Measurements from ENCODE around the gene ITPR1. TPM values are rescaled to one million over a fixed set of nuclear protein-coding genes. Genes with fewer than 3 reads are reported as not detected.
A peak's percentile ranks its signal among the peaks of the same experiment; 100 is the strongest.

ITPR1 gene
- total and polyA plus RNA-seq, 12 donors, result 9.7 to 40.3 (median 18.8) TPM

DNA sequence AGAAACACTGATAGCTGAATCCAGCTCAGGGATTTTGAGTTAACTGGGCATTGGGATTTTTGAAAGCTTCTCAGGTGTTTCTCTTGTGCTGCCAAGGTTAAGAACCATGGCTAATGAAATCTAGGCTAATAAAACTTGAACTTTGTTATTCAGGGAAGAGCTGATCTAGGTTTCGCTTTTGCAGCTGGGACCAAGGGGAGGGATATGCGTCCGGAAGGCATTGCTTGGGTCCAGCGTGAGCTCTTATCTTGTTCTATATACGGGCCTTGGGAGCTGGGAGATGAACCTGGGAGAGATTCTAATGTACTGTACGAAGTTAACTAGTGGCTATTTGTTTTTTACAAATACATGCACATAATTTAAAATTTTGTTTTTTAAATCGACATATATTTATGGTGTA is 29.8 kb downstream of the ITPR1 start:
- TF ChIP-seq, protein P1, sequence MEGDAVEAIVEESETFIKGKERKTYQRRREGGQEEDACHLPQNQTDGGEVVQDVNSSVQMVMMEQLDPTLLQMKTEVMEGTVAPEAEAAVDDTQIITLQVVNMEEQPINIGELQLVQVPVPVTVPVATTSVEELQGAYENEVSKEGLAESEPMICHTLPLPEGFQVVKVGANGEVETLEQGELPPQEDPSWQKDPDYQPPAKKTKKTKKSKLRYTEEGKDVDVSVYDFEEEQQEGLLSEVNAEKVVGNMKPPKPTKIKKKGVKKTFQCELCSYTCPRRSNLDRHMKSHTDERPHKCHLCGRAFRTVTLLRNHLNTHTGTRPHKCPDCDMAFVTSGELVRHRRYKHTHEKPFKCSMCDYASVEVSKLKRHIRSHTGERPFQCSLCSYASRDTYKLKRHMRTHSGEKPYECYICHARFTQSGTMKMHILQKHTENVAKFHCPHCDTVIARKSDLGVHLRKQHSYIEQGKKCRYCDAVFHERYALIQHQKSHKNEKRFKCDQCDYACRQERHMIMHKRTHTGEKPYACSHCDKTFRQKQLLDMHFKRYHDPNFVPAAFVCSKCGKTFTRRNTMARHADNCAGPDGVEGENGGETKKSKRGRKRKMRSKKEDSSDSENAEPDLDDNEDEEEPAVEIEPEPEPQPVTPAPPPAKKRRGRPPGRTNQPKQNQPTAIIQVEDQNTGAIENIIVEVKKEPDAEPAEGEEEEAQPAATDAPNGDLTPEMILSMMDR (IDR thresholded peaks at IDR 0.05), result no peak
- ATAC-seq (peak in 5 of 8 donors; percentile 32 to 54 (median 48)), DNase-seq (no peak)
- Histone ChIP-seq H3K27ac (no peak overlapping the region), H3K4me1 (peaks cover 2 to 72% (median 58%) of the 10 kb centered on the region in 9 donors), H3K4me3 (no peak overlapping the region), H3K9me3 (no peaks in the 10 kb centered on the region), H3K27me3 (no peaks in the 10 kb centered on the region), H3K36me3 (peaks cover 0 to 26% (median 0%) of the 10 kb centered on the region in 9 donors)
- intact Hi-C loops (cut with DNase I), result no loop called here
- 53 to 57% methylated on average over 7 of the region's 7 CpGs for WGBS, 2 donors

DNA sequence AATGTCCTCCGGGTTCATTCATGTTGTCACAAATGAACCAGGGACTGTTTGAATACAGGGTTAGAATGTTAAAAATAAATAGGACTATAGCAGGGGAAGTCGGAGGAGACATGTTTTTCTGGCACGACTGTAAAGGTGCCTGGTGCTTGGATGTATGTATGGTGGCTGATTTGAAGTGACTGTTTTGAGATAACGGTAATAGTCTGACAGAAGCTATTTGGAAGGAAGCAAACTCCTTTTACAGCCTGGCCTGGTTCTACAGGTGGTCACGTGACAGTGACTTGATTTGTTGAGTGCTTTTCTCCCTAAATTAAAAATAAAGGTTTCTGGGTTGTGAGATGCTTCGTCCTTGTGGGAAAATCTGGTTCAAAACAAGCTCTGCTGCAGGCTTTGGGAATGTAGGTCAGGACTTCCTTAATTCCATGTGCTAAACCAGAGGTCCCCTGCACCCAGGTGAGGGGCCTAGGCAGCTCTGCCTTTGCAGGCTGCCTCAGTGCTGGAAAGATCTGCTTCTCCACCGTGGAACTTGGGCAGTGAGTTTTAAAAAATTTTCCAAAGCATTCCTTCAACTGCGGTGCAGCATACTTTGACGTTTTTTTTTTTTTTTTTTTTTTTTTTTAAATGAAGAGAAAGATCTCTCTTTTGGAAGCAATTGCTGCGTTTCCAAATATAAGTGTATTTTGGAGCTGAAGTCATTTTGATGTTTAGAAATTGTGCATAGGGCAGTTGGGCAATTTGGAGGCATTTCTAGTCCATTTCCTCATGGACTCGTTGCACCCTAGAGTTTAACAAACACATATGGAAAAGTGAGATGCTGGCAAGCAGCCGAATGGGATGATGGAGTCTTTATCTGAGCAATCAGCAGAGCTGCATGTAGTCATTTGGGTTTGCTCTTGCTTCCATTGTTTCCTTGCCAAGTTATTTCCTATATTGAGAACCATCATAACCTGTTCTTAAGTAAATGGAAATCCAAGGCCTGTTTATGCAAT is 30.9 kb downstream of the ITPR1 start:
- DNase-seq, result peak in 1 of 2 donors; percentile 53
- peak overlapping the region in 3 of 10 donors; percentile 30 to 43 (median 35) for H3K27ac ChIP-seq
- H3K9me3 ChIP-seq, result no peaks in the 10 kb centered on the region
- WGBS, 2 donors, result 33 to 36% methylated on average over 12 of the region's 12 CpGs
- H3K27me3 ChIP-seq, result no peaks in the 10 kb centered on the region
- peaks cover 0 to 20% (median 0%) of the 10 kb centered on the region in 9 donors for H3K36me3 ChIP-seq
- peaks cover 2 to 72% (median 55%) of the 10 kb centered on the region in 9 donors for H3K4me1 ChIP-seq
- ATAC-seq, result peak; percentile 23 to 71 (median 51)
- TF ChIP-seq, protein P1 (IDR thresholded peaks at IDR 0.05), result no peak
- no peak overlapping the region for H3K4me3 ChIP-seq
- intact Hi-C loops (cut with DNase I), result no loop called here

DNA sequence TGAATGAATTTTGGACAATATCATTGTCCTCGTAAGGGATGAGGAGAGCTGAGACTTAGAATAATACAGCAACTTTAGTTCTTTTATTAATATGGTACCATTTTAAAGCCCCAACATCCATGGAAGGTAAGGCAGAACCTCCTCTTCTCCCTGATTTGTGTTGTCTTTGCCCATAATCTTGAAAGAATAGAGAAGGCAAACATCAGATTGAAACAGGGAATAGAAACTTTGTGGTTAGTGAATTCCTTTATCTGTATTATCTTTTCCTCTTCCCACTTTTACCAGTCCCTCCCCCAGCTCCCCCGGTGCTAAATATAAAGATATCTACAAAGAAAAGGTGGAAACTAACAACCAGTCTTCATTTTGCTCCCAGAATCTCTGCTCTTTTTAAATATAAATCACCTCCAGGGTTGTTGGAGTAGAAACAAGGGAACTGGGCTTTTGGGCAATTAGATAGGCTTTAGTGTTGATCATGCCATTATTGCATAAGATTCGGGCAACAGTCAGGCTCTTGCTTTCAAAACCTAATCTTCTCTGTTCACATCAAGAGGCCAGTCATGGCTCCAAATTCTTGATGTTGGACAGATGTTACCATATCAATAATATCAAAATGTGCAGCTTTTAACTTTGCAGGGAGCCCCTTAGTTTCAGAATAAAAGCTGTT is 32.5 kb downstream of the ITPR1 start:
- no peaks in the 10 kb centered on the region for H3K27me3 ChIP-seq
- WGBS, 2 donors, result 68 to 75% methylated on average over 3 of the region's 3 CpGs
- H3K4me1 ChIP-seq, result peaks cover 0 to 72% (median 39%) of the 10 kb centered on the region in 9 donors
- ATAC-seq (no peak), DNase-seq (no peak)
- H3K27ac ChIP-seq, result no peak overlapping the region
- TF ChIP-seq, protein P1 (IDR thresholded peaks at IDR 0.05), result no peak
- no peak overlapping the region for H3K4me3 ChIP-seq
- H3K9me3 ChIP-seq, result no peaks in the 10 kb centered on the region
- intact Hi-C loops (cut with DNase I), result no loop called here
- peaks cover 0 to 19% (median 0%) of the 10 kb centered on the region in 9 donors for H3K36me3 ChIP-seq

DNA sequence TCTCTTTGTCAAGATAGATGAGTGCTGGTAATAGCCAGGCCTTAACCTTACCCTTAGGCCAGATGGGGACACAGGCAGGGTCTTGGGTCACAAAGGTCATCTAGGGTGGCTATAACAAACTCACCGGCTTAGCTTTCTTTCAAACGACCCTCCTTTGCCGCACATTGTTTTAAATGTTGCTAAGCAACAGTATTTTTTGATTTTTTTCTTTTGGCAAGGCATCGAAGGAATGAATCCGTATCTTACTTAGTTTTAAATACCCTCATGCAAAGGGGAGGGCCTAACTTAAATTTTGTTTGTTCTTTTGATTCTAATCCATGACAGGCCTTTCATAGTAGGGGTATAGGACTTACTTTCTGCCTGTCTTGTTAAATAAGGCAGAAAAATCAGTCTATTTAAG is 35.2 kb downstream of the ITPR1 start:
- TF ChIP-seq, protein P1 (IDR thresholded peaks at IDR 0.05), result no peak
- intact Hi-C loops (cut with DNase I), result no loop called here
- Histone ChIP-seq H3K4me3 (no peak overlapping the region), H3K9me3 (no peaks in the 10 kb centered on the region), H3K27me3 (no peaks in the 10 kb centered on the region), H3K4me1 (peaks cover 0 to 85% (median 52%) of the 10 kb centered on the region in 9 donors), H3K27ac (peak overlapping the region in 1 of 10 donors; percentile 24), H3K36me3 (no peaks in the 10 kb centered on the region)
- ATAC-seq (no peak), DNase-seq (no peak)
- WGBS, 2 donors, result 53 to 56% methylated on average over 5 of the region's 5 CpGs

Data from heart right ventricle (tissue), 16 donors.